ENCODE data around the gene PRICKLE2.

PRICKLE2 gene

GRCh38 chr3:64224826-64225610, at the start of gene PRICKLE2:
Gene PRICKLE2, minus strand, starts transcription at chr3:64225466. Its CDS starts 26,539 bp downstream, at chr3:64198927.
- DNase-seq (ENCODE audit: low spot score) = peak; percentile 60

- DNase-seq (ENCODE audit: low spot score) = no peak
These were observed 47.6 kb upstream of the PRICKLE2 start for GRCh38 chr3:64272842-64273241.

GRCh38 chr3:64272271-64272670, 47.0 kb upstream of the PRICKLE2 start:
- no peak for DNase-seq (ENCODE audit: low spot score)

- DNase-seq (ENCODE audit: low spot score) = no peak
These were observed 46.4 kb upstream of the PRICKLE2 start for GRCh38 chr3:64271631-64272030.

GRCh38 chr3:64270866-64271260, 45.6 kb upstream of the PRICKLE2 start:
- DNase-seq (ENCODE audit: low spot score) = no peak

- DNase-seq (ENCODE audit: low spot score) = no peak
These were observed 45.0 kb upstream of the PRICKLE2 start for GRCh38 chr3:64270142-64270865.

GRCh38 chr3:64268926-64269325, 43.7 kb upstream of the PRICKLE2 start:
- DNase-seq (ENCODE audit: low spot score) = no peak

- no peak for DNase-seq (ENCODE audit: low spot score)
These were observed 42.7 kb upstream of the PRICKLE2 start for GRCh38 chr3:64267721-64268604.

GRCh38 chr3:64266983-64267382, 41.7 kb upstream of the PRICKLE2 start:
- DNase-seq (ENCODE audit: low spot score) = no peak

- peak; percentile 56 for DNase-seq (ENCODE audit: low spot score)
These were observed 41.0 kb upstream of the PRICKLE2 start for GRCh38 chr3:64266065-64266931.

GRCh38 chr3:64265646-64266045, 40.4 kb upstream of the PRICKLE2 start:
- no peak for DNase-seq (ENCODE audit: low spot score)

- DNase-seq (ENCODE audit: low spot score) = peak; percentile 9
These were observed 39.3 kb upstream of the PRICKLE2 start for GRCh38 chr3:64264501-64265109.

GRCh38 chr3:64262574-64263114, 37.4 kb upstream of the PRICKLE2 start:
- DNase-seq (ENCODE audit: low spot score) = no peak

GRCh38 chr3:64260431-64260830, 35.2 kb upstream of the PRICKLE2 start:
- DNase-seq (ENCODE audit: low spot score) = no peak

- no peak for DNase-seq (ENCODE audit: low spot score)
These were observed 34.4 kb upstream of the PRICKLE2 start for GRCh38 chr3:64259636-64260035.

GRCh38 chr3:64257100-64257755, 32.0 kb upstream of the PRICKLE2 start:
- DNase-seq (ENCODE audit: low spot score) = no peak

- no peak for DNase-seq (ENCODE audit: low spot score)
These were observed 30.6 kb upstream of the PRICKLE2 start for GRCh38 chr3:64255741-64256340.

GRCh38 chr3:64254443-64254842, 29.2 kb upstream of the PRICKLE2 start:
- no peak for DNase-seq (ENCODE audit: low spot score)

- DNase-seq (ENCODE audit: low spot score) = no peak
These were observed 28.4 kb upstream of the PRICKLE2 start for GRCh38 chr3:64253689-64254088.

GRCh38 chr3:64251019-64251418, 25.8 kb upstream of the PRICKLE2 start:
- no peak for DNase-seq (ENCODE audit: low spot score)

Measured in RKO (cell line).